Coronary artery (tissue), 2 donors: ENCODE measurements around the gene POLR2F.
A peak's percentile ranks its signal among the peaks of the same experiment; 100 is the strongest.

Experiments used
- DNase-seq: peaks from one replicate; pipeline ENCODE4 v3.0.0-alpha.2; 2017; ENCODE audit warnings: low spot score
- H3K27ac ChIP-seq, 2 donors: fragments of 200-600 bp; sonication (generic); one replicate each; pipeline ENCODE4 v1.5.1; 2016 to 2019
- H3K4me3 ChIP-seq: fragments of 200-600 bp; sonication (generic); 2 replicates; pipeline ENCODE4 v1.5.1; 2016; ENCODE audit warnings: mild to moderate bottlenecking, moderate library complexity
- CTCF ChIP-seq: fragments of 200-600 bp; sonication (generic); IDR thresholded peaks from one replicate; pipeline ENCODE4 v1.5.1; 2019; ENCODE audit warnings: antibody characterized with exemption

POLR2F gene

GRCh38 chr22:37976547-37976946 lies 23.0 kb downstream of the POLR2F start:
- no peak for TF ChIP-seq CTCF
- H3K4me3 ChIP-seq = no peak overlapping the region
- DNase-seq = no peak
- H3K27ac ChIP-seq = no peak overlapping the region

DNA sequence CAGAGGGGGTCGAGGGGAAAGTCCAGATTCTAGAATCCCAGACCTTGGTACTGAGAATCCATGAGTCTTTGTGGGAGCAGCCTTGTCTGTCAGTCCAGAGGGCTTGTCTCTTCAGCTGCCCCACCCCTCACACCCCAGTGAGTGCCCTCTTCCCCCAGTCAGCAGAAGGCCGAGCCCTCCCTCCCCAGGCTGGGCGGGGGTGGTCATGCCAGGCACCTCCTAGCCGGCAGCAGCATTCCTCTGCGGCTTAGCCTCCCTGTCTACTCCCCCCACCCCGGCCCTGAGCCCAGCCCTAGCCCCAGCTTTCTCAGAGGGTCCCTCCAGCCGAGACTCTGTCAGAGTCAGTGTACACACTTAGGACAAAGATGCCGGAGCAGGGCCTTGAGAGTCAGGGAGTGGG lies 26.3 kb downstream of the POLR2F start:
- no peak overlapping the region for H3K27ac ChIP-seq
- no peak for DNase-seq
- no peak for TF ChIP-seq CTCF
- no peak overlapping the region for H3K4me3 ChIP-seq

DNA sequence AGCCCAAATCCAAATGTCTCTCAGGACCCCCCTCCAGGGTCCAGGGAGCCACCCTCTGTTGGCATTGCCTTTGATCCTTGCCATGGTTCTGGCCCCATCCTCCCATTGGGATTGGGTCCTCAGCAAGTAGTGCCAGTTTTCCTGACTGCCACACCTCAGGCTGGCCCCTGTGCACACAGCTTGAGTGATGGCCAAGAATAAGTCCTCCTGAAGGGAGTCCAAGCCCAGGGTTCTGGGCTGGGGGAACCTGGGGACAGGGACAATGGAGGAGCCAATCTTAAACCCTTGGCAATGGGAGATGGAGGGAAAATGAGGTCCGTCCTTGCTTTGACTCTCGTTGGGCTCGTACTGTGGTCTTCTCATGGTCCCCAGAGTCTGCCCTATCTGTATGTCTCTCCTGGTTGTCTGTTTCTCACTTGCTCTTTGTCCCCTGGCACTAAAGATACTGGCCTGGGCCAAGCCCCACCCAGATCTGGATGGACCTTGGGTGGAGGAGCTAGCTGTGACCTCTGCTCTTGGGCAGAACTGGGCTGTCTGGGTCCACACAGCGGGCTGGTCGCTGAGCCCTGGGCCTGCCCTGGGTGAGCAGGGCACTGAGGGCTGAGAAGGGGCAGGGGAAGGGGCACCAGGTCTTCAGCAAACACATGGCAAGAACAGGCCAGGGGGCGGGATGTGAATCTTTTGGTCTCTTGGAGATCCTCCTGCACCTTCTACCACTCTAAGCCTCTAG lies 27.9 kb downstream of the POLR2F start:
- Histone ChIP-seq H3K27ac (peak overlapping the region in 1 of 2 donors; percentile 56), H3K4me3 (peak overlapping the region; percentile 34)
- no peak for DNase-seq
- TF ChIP-seq CTCF = no peak

GRCh38 chr22:37982151-37982785 lies 28.8 kb downstream of the POLR2F start:
- no peak for TF ChIP-seq CTCF
- no peak for DNase-seq
- H3K4me3 ChIP-seq = peak overlapping the region; percentile 21
- H3K27ac ChIP-seq = peak overlapping the region in 1 of 2 donors; percentile 56

- DNase-seq = no peak
- TF ChIP-seq CTCF = no peak
- Histone ChIP-seq H3K27ac (peak overlapping the region in 1 of 2 donors; percentile 56), H3K4me3 (peak overlapping the region; percentile 34)
Observed at GRCh38 chr22:37982938-37983859, 29.7 kb downstream of the POLR2F start.

- no peak for TF ChIP-seq CTCF
- DNase-seq = no peak
- peak within 1 kb of the TSS; percentile 34 for H3K4me3 ChIP-seq
Observed at GRCh38 chr22:37983860-37984791, 30.6 kb downstream of the POLR2F start, which contains the start of gene SOX10. Gene SOX10 (minus strand): TSS chr22:37984555. CDS start chr22:37983784, 771 bp downstream.

More at GRCh38 chr22:37983860-37984791, 30.6 kb downstream of the POLR2F start, which contains the start of gene SOX10:
- peak within 1 kb of the TSS in 1 of 2 donors; percentile 37 for H3K27ac ChIP-seq
